H1 (cell line): ENCODE results near the gene LUM. TPM values are rescaled to one million over a fixed set of nuclear protein-coding genes. Genes with fewer than 3 reads are reported as not detected.

Source experiments
- CTCF ChIA-PET: fragments of 300-600 bp; sonication (Branson Sonifier 250); formaldehyde crosslinking; loops from one replicate; lab custom pipeline; 2021; ENCODE audit not compliant: partially characterized antibody; lab: Charles Lee
- POLR2A ChIA-PET: fragments of 300-600 bp; sonication (Branson Sonifier 250); formaldehyde crosslinking; loops from one replicate; lab custom pipeline; 2021; ENCODE audit warnings: inconsistent platforms; ENCODE audit not compliant: partially characterized antibody; lab: Charles Lee
- DNase-seq, 2 experiments: peaks; one replicate each; pipeline versions ENCODE4 v3.0.0 to v3.0.0-alpha.2; 2010 to 2022; ENCODE audit warnings: low spot score in 2 of 2, low read depth in 1 of 2, mixed read lengths in 1 of 2
- FAIRE-seq: peaks from 2 replicates; lab custom pipeline; 2011; peaks lifted over from hg19 to GRCh38; lab: Jason Lieb, UNC
- H2AFZ ChIP-seq: 2 replicates; pipeline ENCODE4 v1.8.1; 2012; ENCODE audit warnings: low read length, inconsistent platforms
- H2AK5ac ChIP-seq: 2 replicates; pipeline ENCODE4 v1.6.1; 2013; ENCODE audit warnings: low read depth, low read length
- H2BK120ac ChIP-seq: replicated peaks from 2 replicates; pipeline ENCODE3; 2013; ENCODE audit warnings: low read depth, low read length, inconsistent platforms
- H2BK12ac ChIP-seq: 2 replicates; pipeline ENCODE4 v1.6.1; 2013; ENCODE audit warnings: low read depth, low read length
- H2BK15ac ChIP-seq: 2 replicates; pipeline ENCODE4 v1.6.1; 2013; ENCODE audit warnings: low read length
- H2BK20ac ChIP-seq: 2 replicates; pipeline ENCODE4 v1.6.1; 2013; ENCODE audit warnings: low read length
- H2BK5ac ChIP-seq: 2 replicates; pipeline ENCODE4 v1.6.1; 2013; ENCODE audit warnings: low read depth, low read length
- H3K14ac ChIP-seq: 2 replicates; pipeline ENCODE4 v1.6.1; 2013; ENCODE audit warnings: inconsistent platforms; ENCODE audit not compliant: insufficient read length
- H3K18ac ChIP-seq: 2 replicates; pipeline ENCODE4 v1.6.1; 2013; ENCODE audit warnings: low read length; ENCODE audit errors: extremely low read depth
- H3K23ac ChIP-seq: 2 replicates; pipeline ENCODE4 v1.6.1; 2013; ENCODE audit warnings: inconsistent platforms; ENCODE audit not compliant: insufficient read length
- H3K23me2 ChIP-seq: 2 replicates; pipeline ENCODE4 v1.6.1; 2013; ENCODE audit warnings: low read depth, low read length
- H3K27ac ChIP-seq: 2 replicates; pipeline ENCODE4 v1.6.1; 2011; ENCODE audit warnings: low read depth, low read length, inconsistent platforms
- H3K27me3 ChIP-seq, 4 experiments: replicated peaks in 1 of 4; 1 replicate in 1 of 4; 2 replicates in 3 of 4; pipeline versions ENCODE4 v1.6.1 to v1.8.1; 2011 to 2013; ENCODE audit warnings: low read length in 3 of 4, mild to moderate bottlenecking in 3 of 4, inconsistent platforms in 2 of 4, mixed read lengths in 2 of 4, moderate library complexity in 1 of 4; ENCODE audit not compliant: control insufficient read depth in 3 of 4, insufficient read depth in 3 of 4; ENCODE audit errors: extremely low read depth in 1 of 4
- H3K36me3 ChIP-seq, 4 experiments: 2 replicates each; pipeline versions ENCODE4 v1.6.1 to v1.8.1; 2011 to 2013; ENCODE audit warnings: mild to moderate bottlenecking in 4 of 4, low read length in 3 of 4, moderate library complexity in 2 of 4, control low read depth in 1 of 4, inconsistent platforms in 1 of 4; ENCODE audit not compliant: insufficient read depth in 4 of 4, control insufficient read depth in 2 of 4
- H3K4ac ChIP-seq: replicated peaks from 2 replicates; pipeline ENCODE3; 2013; ENCODE audit warnings: low read length, low read depth, mixed read lengths, inconsistent platforms; ENCODE audit not compliant: insufficient read length
- H3K4me1 ChIP-seq, 4 experiments: replicated peaks in 1 of 4; 1 replicate in 1 of 4; 2 replicates in 3 of 4; pipeline versions ENCODE4 v1.6.1 to v1.8.1; 2011 to 2013; ENCODE audit warnings: low read length in 3 of 4, inconsistent platforms in 2 of 4, mixed read lengths in 1 of 4; ENCODE audit not compliant: insufficient read depth in 4 of 4, control insufficient read depth in 3 of 4
- H3K4me2 ChIP-seq, 2 experiments: 2 replicates each; pipeline versions ENCODE4 v1.6.1 to v1.8.1; 2011 to 2013; ENCODE audit warnings: low read depth in 2 of 2, low read length in 2 of 2, control low read depth in 1 of 2, inconsistent platforms in 1 of 2, mild to moderate bottlenecking in 1 of 2; ENCODE audit not compliant: insufficient read depth in 1 of 2
- H3K4me3 ChIP-seq, 4 experiments: fragments of 200-600, 300-600 bp in 1 of 4; sonication (generic), shearing (Covaris generic), sonication (Bioruptor Twin) in 1 of 4; 2 replicates each; pipeline versions ENCODE4 v1.5.1 to v1.8.1; 2011 to 2016; ENCODE audit warnings: low read length in 4 of 4, low read depth in 3 of 4, control low read depth in 2 of 4, inconsistent platforms in 2 of 4, mild to moderate bottlenecking in 2 of 4, mixed read lengths in 1 of 4, moderate library complexity in 1 of 4; ENCODE audit not compliant: insufficient read depth in 2 of 4; ENCODE audit errors: extremely low read depth in 1 of 4
- H3K56ac ChIP-seq: replicated peaks from 2 replicates; pipeline ENCODE3; 2013; ENCODE audit warnings: low read depth, mild to moderate bottlenecking, mixed read lengths, low read length, inconsistent platforms; ENCODE audit not compliant: insufficient read length
- H3K79me1 ChIP-seq: 2 replicates; pipeline ENCODE4 v1.6.1; 2013; ENCODE audit warnings: low read depth, low read length, control low read depth
- H3K79me2 ChIP-seq, 2 experiments: 2 replicates each; pipeline versions ENCODE4 v1.6.1 to v1.8.1; 2012 to 2013; ENCODE audit warnings: low read length in 2 of 2, mild to moderate bottlenecking in 2 of 2, inconsistent platforms in 1 of 2; ENCODE audit not compliant: insufficient read depth in 2 of 2, control insufficient read depth in 1 of 2
- H3K9ac ChIP-seq, 4 experiments: replicated peaks in 1 of 4; 1 replicate in 1 of 4; 2 replicates in 3 of 4; pipeline versions ENCODE4 v1.6.1 to v1.8.1; 2011 to 2013; ENCODE audit warnings: low read depth in 3 of 4, low read length in 3 of 4, control low read depth in 2 of 4, mild to moderate bottlenecking in 2 of 4, moderate library complexity in 2 of 4, inconsistent platforms in 1 of 4; ENCODE audit errors: extremely low read depth in 1 of 4
- H3K9me3 ChIP-seq, 2 experiments: 2 replicates each; pipeline versions ENCODE4 v1.6.1 to v1.8.1; 2012 to 2013; ENCODE audit warnings: mild to moderate bottlenecking in 2 of 2, moderate library complexity in 2 of 2, control low read depth in 1 of 2, inconsistent platforms in 1 of 2, low read depth in 1 of 2, low read length in 1 of 2, mixed read lengths in 1 of 2; ENCODE audit not compliant: insufficient read depth in 2 of 2
- H4K20me1 ChIP-seq, 2 experiments: replicated peaks in 1 of 2; 2 replicates each; pipeline versions ENCODE3 to v1.8.1; 2011 to 2013; ENCODE audit warnings: inconsistent platforms in 2 of 2, low read length in 2 of 2, mild to moderate bottlenecking in 1 of 2; ENCODE audit not compliant: insufficient read depth in 2 of 2, control insufficient read depth in 1 of 2
- H4K5ac ChIP-seq: 2 replicates; pipeline ENCODE4 v1.6.1; 2013; ENCODE audit warnings: low read length, low read depth, mixed read lengths, inconsistent platforms; ENCODE audit not compliant: insufficient read length
- H4K8ac ChIP-seq: 2 replicates; pipeline ENCODE4 v1.8.0; 2013; ENCODE audit warnings: mild to moderate bottlenecking, moderate library complexity, low read length, inconsistent platforms; ENCODE audit not compliant: insufficient read depth; ENCODE audit errors: extremely low read depth
- H4K91ac ChIP-seq: replicated peaks from 2 replicates; pipeline ENCODE3; 2013; ENCODE audit warnings: low read length, mixed read lengths, inconsistent platforms; ENCODE audit not compliant: insufficient read length
- RBBP5 ChIP-seq: IDR thresholded peaks from 2 replicates; pipeline ENCODE4 v1.7.1; 2012; ENCODE audit warnings: low read depth, mild to moderate bottlenecking, inconsistent platforms, low read length, moderate library complexity, borderline replicate concordance
- SIRT6 ChIP-seq: IDR thresholded peaks from one replicate; pipeline ENCODE4 v1.7.1; 2012; ENCODE audit warnings: low read length, inconsistent platforms
- TAF7 ChIP-seq: optimal IDR thresholded peaks from 2 replicates; pipeline ENCODE3; 2011; ENCODE audit warnings: low read depth, mild to moderate bottlenecking, inconsistent platforms, low read length, moderate library complexity, borderline replicate concordance
- WGBS, 2 experiments: shearing (Covaris generic) in 1 of 2; methylation state at CpG; one replicate each; pipeline versions ENCODE4 v1.1.6 to v1.1.7; 2013 to 2015; ENCODE audit warnings: low lambda C conversion rate in 2 of 2, mixed read lengths in 2 of 2, inconsistent platforms in 1 of 2, low coverage in 1 of 2, missing lambda C conversion rate in 1 of 2; ENCODE audit not compliant: insufficient replicate concordance in 2 of 2, insufficient coverage in 1 of 2, insufficient read length in 1 of 2; ENCODE audit errors: extremely low coverage in 1 of 2, missing lambda C conversion rate in 1 of 2; 5-methylcytosine and 5-hydroxymethylcytosine counted together
- polyA plus RNA-seq, 7 experiments: library from polyadenylated mRNA; depleted of rRNA in 3 of 7; stranded (reverse) in 5 of 7; unstranded in 2 of 7; fragments of >200 nt in 5 of 7; fragments of 200-250 nt in 2 of 7; gene quantifications; 1 replicate in 5 of 7; 2 replicates in 1 of 7; 4 replicates in 1 of 7; pipeline versions ENCODE4 v1.2.1 to v1.2.3, GENCODE V29; 2011 to 2013; ENCODE audit warnings: missing spikeins in 2 of 7, mixed read lengths in 2 of 7
- total RNA-seq: library from RNA; stranded (reverse); fragmentation: NEBNext Ultra II Directional; extraction: Animal tissue kit (Norgen Biotek cat#: 25700); gene quantifications from 2 replicates; pipeline ENCODE4 v1.2.1, GENCODE V29; 2021

LUM gene
- total and polyA plus RNA-seq, 2 of the 8 experiments (the other 6 are each of a cell fraction or from before 2014, with no cell fraction given), result not detected

DNA sequence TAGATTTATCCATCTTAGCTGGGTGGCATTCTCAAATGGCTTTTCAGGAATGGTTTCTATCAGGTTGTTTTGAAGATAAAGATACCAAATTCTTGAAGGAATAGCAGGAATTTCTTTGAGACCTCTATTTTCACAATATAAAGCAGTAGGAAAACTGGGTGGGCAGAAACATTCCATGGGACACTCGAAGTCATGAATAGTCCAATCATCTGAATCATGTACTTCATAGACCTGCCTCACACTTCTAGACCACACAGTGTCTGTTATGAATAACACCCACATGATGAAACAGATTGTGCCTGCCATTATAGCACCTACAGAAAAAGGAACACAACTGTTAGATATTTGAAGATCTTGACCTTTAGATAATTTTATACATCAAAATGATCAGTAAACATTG lies 55.3 kb downstream of the LUM start:
- Histone ChIP-seq H2BK120ac (no peak overlapping the region), H3K9me3 (no peaks in the 10 kb centered on the region), H4K8ac (no peak overlapping the region), H3K56ac (no peak overlapping the region), H3K4me2 (no peak overlapping the region), H3K23ac (no peak overlapping the region), H3K4me1 (no peaks in the 10 kb centered on the region), H2BK20ac (no peak overlapping the region), H2BK5ac (no peak overlapping the region), H4K20me1 (no peaks in the 10 kb centered on the region), H3K9ac (no peak overlapping the region), H2AK5ac (no peak overlapping the region), H3K4ac (no peak overlapping the region), H4K91ac (no peak overlapping the region), H2BK15ac (no peak overlapping the region), H3K79me1 (no peaks in the 10 kb centered on the region), H2AFZ (no peak overlapping the region), H3K18ac (no peak overlapping the region), H4K5ac (no peak overlapping the region), H3K79me2 (no peaks in the 10 kb centered on the region), H3K27ac (no peak overlapping the region), H3K23me2 (no peaks in the 10 kb centered on the region), H2BK12ac (no peak overlapping the region), H3K14ac (no peak overlapping the region), H3K36me3 (no peaks in the 10 kb centered on the region), H3K4me3 (no peak overlapping the region), H3K27me3 (no peaks in the 10 kb centered on the region)
- CTCF ChIA-PET, result interaction anchor here (1.3 kb wide), 1 partner anchor 17 kb away, joined by 3 read pairs; no protein-coding TSS in a partner anchor
- POLR2A ChIA-PET, result no interaction called here
- 86% methylated on average over 1 of the region's 1 CpG; no CpG with 5 or more reads in 1 of the 2 experiments for WGBS, 2 experiments
- DNase-seq (no peak), FAIRE-seq (no peak)
- TF ChIP-seq RBBP5 (no peak), SIRT6 (no peak), TAF7 (no peak)
